ENCODE measurements around the gene MIPEP. TPM values are rescaled to one million over a fixed set of nuclear protein-coding genes. Genes with fewer than 3 reads are reported as not detected.
"Not testable (repeated sequence)": the region's sequence is repeated elsewhere in the genome, so short reads cannot be mapped to it uniquely, and the experiment has no call there.

MIPEP gene
- total and polyA plus RNA-seq, 10 of the 15 experiments (the other 5 are each of a cell fraction or from before 2014, with no cell fraction given): 15.6 to 56.2 (median 29.8) TPM

GRCh38 chr13:23889615-23890607 lies 711 bp upstream of the MIPEP start (continued):
- no peak for TF ChIP-seq ASH2L (IDR thresholded peaks at IDR 0.05; ENCODE audit: borderline replicate concordance, low read depth)

GRCh38 chr13:23884361-23884760 lies 4.8 kb downstream of the MIPEP start:
- H3K79me2 ChIP-seq (ENCODE audit: control insufficient read depth, insufficient read depth, low read length): peaks cover 12% of the 10 kb centered on the region
- BruUV-seq (replicated peaks); H3K36me3 ChIP-seq (ENCODE audit: control insufficient read depth in 2 of 2, insufficient read depth in 2 of 2, low read length in 1 of 2); ATAC-seq; DNase-seq (ENCODE audit: low read depth, low spot score); RAD21 ChIA-PET (ENCODE audit: unreplicated experiment); H4K20me1 ChIP-seq (ENCODE audit: control insufficient read depth, insufficient read depth); H2AFZ ChIP-seq (ENCODE audit: control insufficient read depth, low read depth, low read length); H3K4me2 ChIP-seq (ENCODE audit: control insufficient read depth, insufficient read depth); in situ Hi-C loops (cut with MboI); H3K9ac ChIP-seq (ENCODE audit: control insufficient read depth, insufficient read depth, low read length); H3K4me3 ChIP-seq; H3K27me3 ChIP-seq (replicated peaks in 1 of 2; ENCODE audit: control insufficient read depth in 2 of 2, insufficient read depth in 2 of 2, low read length in 1 of 2); SMC1A ChIA-PET (ENCODE audit: uncharacterized antibody, unreplicated experiment); intact Hi-C loops (cut with micrococcal nuclease; ENCODE audit: unreplicated experiment); H3K9me3 ChIP-seq (replicated peaks; ENCODE audit: control insufficient read depth, insufficient read depth, low read length); H3K27ac ChIP-seq (ENCODE audit: control insufficient read depth, insufficient read depth); H3K4me1 ChIP-seq (ENCODE audit: control insufficient read depth, insufficient read depth, low read length); POLR2A ChIA-PET; FAIRE-seq: not testable (repeated sequence)
- 100% methylated on average over 2 of the region's 3 CpGs for whole genome bisulfite sequencing (ENCODE audit: insufficient coverage, insufficient replicate concordance, low lambda C conversion rate, missing lambda C conversion rate)
- CTCF ChIA-PET: interaction anchor here (1.0 kb wide), 1 partner anchor 33 kb away, joined by 4 read pairs; no protein-coding TSS in a partner anchor

- Histone ChIP-seq H3K27me3 (replicated peaks in 1 of 2; ENCODE audit: control insufficient read depth in 2 of 2, insufficient read depth in 2 of 2, low read length in 1 of 2) (no peaks in the 10 kb centered on the region), H3K4me2 (ENCODE audit: control insufficient read depth, insufficient read depth) (no peak overlapping the region), H3K9ac (ENCODE audit: control insufficient read depth, insufficient read depth, low read length) (no peak overlapping the region), H3K27ac (ENCODE audit: control insufficient read depth, insufficient read depth) (no peak overlapping the region), H3K4me1 (ENCODE audit: control insufficient read depth, insufficient read depth, low read length) (no peaks in the 10 kb centered on the region), H4K20me1 (ENCODE audit: control insufficient read depth, insufficient read depth) (no peaks in the 10 kb centered on the region), H3K9me3 (replicated peaks; ENCODE audit: control insufficient read depth, insufficient read depth, low read length) (no peaks in the 10 kb centered on the region), H2AFZ (ENCODE audit: control insufficient read depth, low read depth, low read length) (no peak overlapping the region), H3K79me2 (ENCODE audit: control insufficient read depth, insufficient read depth, low read length) (peaks cover 3% of the 10 kb centered on the region), H3K36me3 (ENCODE audit: control insufficient read depth in 2 of 2, insufficient read depth in 2 of 2, low read length in 1 of 2) (peaks cover 0 to 2% of the 10 kb centered on the region in 2 experiments; a peak in 2 of 4 replicates), H3K4me3 (no peak overlapping the region)
- in situ Hi-C loops (cut with MboI) (no loop called here), intact Hi-C loops (cut with micrococcal nuclease; ENCODE audit: unreplicated experiment) (no loop called here)
- ATAC-seq (no peak), DNase-seq (ENCODE audit: low read depth, low spot score) (no peak), FAIRE-seq (no peak)
- no TSS peak for BruUV-seq (replicated peaks)
- ChIA-PET SMC1A (ENCODE audit: uncharacterized antibody, unreplicated experiment) (no interaction called here), RAD21 (ENCODE audit: unreplicated experiment) (no interaction called here), POLR2A (no interaction called here), CTCF (no interaction called here)
- WGBS (ENCODE audit: insufficient coverage, insufficient replicate concordance, low lambda C conversion rate, missing lambda C conversion rate): 99% methylated on average over 4 of the region's 4 CpGs
- TF ChIP-seq SP1 (IDR thresholded peaks at IDR 0.05; ENCODE audit: low read depth, low read length) (no peak), CEBPZ (IDR thresholded peaks at IDR 0.05; ENCODE audit: low read depth, low read length) (no peak), IRF4 (IDR thresholded peaks at IDR 0.05; ENCODE audit: low read depth, low read length) (no peak), GABPA (IDR thresholded peaks at IDR 0.05; ENCODE audit: low read depth) (no peak), SMC3 (IDR thresholded peaks at IDR 0.05; ENCODE audit: borderline replicate concordance, low read length) (no peak), CBX3 (IDR thresholded peaks at IDR 0.05; ENCODE audit: borderline replicate concordance, low read depth) (no peak), KAT2A (conservative IDR thresholded peaks at IDR 0.05; ENCODE audit: control insufficient read depth, low read depth, low read length) (no peak)
These were observed 5.9 kb downstream of the MIPEP start for GRCh38 chr13:23883255-23883654.

Measured in GM12878 (cell line).